Hepatocyte (in vitro differentiated cells): ENCODE data around the gene PGM2. TPM values are rescaled to one million over a fixed set of nuclear protein-coding genes. Genes with fewer than 3 reads are reported as not detected.
"Not testable (repeated sequence)": the region's sequence is repeated elsewhere in the genome, so short reads cannot be mapped to it uniquely, and the experiment has no call there.

Experiments
- DNase-seq: peaks from one replicate; pipeline ENCODE4 v3.0.0-alpha.2; 2016; ENCODE audit warnings: low spot score
- H2AFZ ChIP-seq: fragments of 200-600 bp; sonication (generic); 2 replicates; pipeline ENCODE4 v1.6.0; 2016; ENCODE audit warnings: antibody characterized with exemption, mild to moderate bottlenecking
- H3K27ac ChIP-seq: fragments of 200-600 bp; sonication (generic); 2 replicates; pipeline ENCODE4 v1.5.1; 2016; ENCODE audit warnings: mild to moderate bottlenecking
- H3K27me3 ChIP-seq: fragments of 200-600 bp; sonication (generic); 2 replicates; pipeline ENCODE4 v1.6.1; 2016
- H3K36me3 ChIP-seq: fragments of 200-600 bp; sonication (generic); replicated peaks from 2 replicates; pipeline ENCODE4 v1.5.1; 2016; ENCODE audit warnings: low read depth; ENCODE audit not compliant: insufficient read depth
- H3K4me1 ChIP-seq: fragments of 200-600 bp; sonication (generic); 2 replicates; pipeline ENCODE4 v1.5.1; 2016; ENCODE audit warnings: mild to moderate bottlenecking, moderate library complexity; ENCODE audit not compliant: insufficient read depth
- H3K4me2 ChIP-seq: fragments of 200-600 bp; sonication (generic); 2 replicates; pipeline ENCODE4 v1.6.0; 2016
- H3K4me3 ChIP-seq: fragments of 200-600 bp; sonication (generic); 2 replicates; pipeline ENCODE4 v1.5.1; 2016; ENCODE audit warnings: mild to moderate bottlenecking
- H3K79me2 ChIP-seq: fragments of 200-600 bp; sonication (generic); 2 replicates; pipeline ENCODE4 v1.6.0; 2017; ENCODE audit warnings: mild to moderate bottlenecking
- H3K9me2 ChIP-seq: fragments of 200-600 bp; sonication (generic); replicated peaks from 2 replicates; pipeline ENCODE4 v1.6.0; 2017; ENCODE audit warnings: mild to moderate bottlenecking; ENCODE audit not compliant: insufficient read depth
- H3K9me3 ChIP-seq: fragments of 200-600 bp; sonication (generic); 2 replicates; pipeline ENCODE4 v1.5.1; 2016; ENCODE audit warnings: low read depth, mild to moderate bottlenecking
- H4K20me1 ChIP-seq: fragments of 200-600 bp; sonication (generic); 2 replicates; pipeline ENCODE4 v1.6.0; 2016; ENCODE audit warnings: mild to moderate bottlenecking; ENCODE audit not compliant: insufficient read depth, poor library complexity, severe bottlenecking
- CTCF ChIP-seq: fragments of 200-600 bp; sonication (generic); IDR thresholded peaks from 2 replicates; pipeline ENCODE4 v1.5.1; 2016; ENCODE audit warnings: antibody characterized with exemption, mild to moderate bottlenecking; ENCODE audit not compliant: poor library complexity
- EZH2 ChIP-seq: fragments of 200-600 bp; sonication (generic); IDR thresholded peaks from 2 replicates; pipeline ENCODE4 v1.6.1; 2016; ENCODE audit warnings: antibody characterized with exemption, mild to moderate bottlenecking, borderline replicate concordance
- EZH2phosphoT487 ChIP-seq: fragments of 200-600 bp; sonication (generic); IDR thresholded peaks from one replicate; pipeline ENCODE4 v1.6.1; 2018; ENCODE audit warnings: antibody characterized with exemption, mild to moderate bottlenecking, low read depth, moderate library complexity; ENCODE audit not compliant: unreplicated experiment, severe bottlenecking
- WGBS: methylation state at CpG from one replicate; pipeline ENCODE4 v1.1.6; 2016; ENCODE audit warnings: low lambda C conversion rate; ENCODE audit errors: missing lambda C conversion rate; 5-methylcytosine and 5-hydroxymethylcytosine counted together
- polyA plus RNA-seq: library from polyadenylated mRNA; unstranded; fragments of >200 nt; fragmentation: Nextera tagmentation; extraction: Ambion mirVana; gene quantifications from 2 replicates; pipeline ENCODE4 v1.2.1, GENCODE V29; 2016
- total RNA-seq: library from RNA; depleted of rRNA; stranded (reverse); fragments of >200 nt; gene quantifications from 2 replicates; pipeline ENCODE4 v1.2.3, GENCODE V29; 2014

Gene PGM2
- total and polyA plus RNA-seq, 2 experiments from 2014 or later, result 11.2 to 28.2 TPM

GRCh38 chr4:37781131-37781455 lies 45.4 kb upstream of the PGM2 start:
- no peaks in the 10 kb centered on the region for H4K20me1 ChIP-seq
- no peaks in the 10 kb centered on the region for H3K9me3 ChIP-seq
- no peak overlapping the region for H2AFZ ChIP-seq
- no peaks in the 10 kb centered on the region for H3K79me2 ChIP-seq
- no peaks in the 10 kb centered on the region for H3K27me3 ChIP-seq
- WGBS, result 41% methylated on average over 2 of the region's 2 CpGs
- no peaks in the 10 kb centered on the region for H3K9me2 ChIP-seq
- H3K4me1 ChIP-seq, result no peaks in the 10 kb centered on the region
- TF ChIP-seq EZH2phosphoT487 (no peak), EZH2 (no peak), CTCF (no peak)
- H3K27ac ChIP-seq, result no peak overlapping the region
- DNase-seq, result no peak
- H3K4me3 ChIP-seq, result no peak overlapping the region
- no peaks in the 10 kb centered on the region for H3K36me3 ChIP-seq
- no peak overlapping the region for H3K4me2 ChIP-seq

GRCh38 chr4:37786267-37786666 lies 40.2 kb upstream of the PGM2 start:
- H3K79me2 ChIP-seq, H3K9me3 ChIP-seq, H3K36me3 ChIP-seq, H3K4me1 ChIP-seq, H3K4me3 ChIP-seq, DNase-seq, H3K9me2 ChIP-seq, H4K20me1 ChIP-seq, H3K27me3 ChIP-seq, H2AFZ ChIP-seq, H3K4me2 ChIP-seq, H3K27ac ChIP-seq: not testable (repeated sequence)
- 90% methylated on average over 2 of the region's 2 CpGs for WGBS

GRCh38 chr4:37787883-37788460 lies 38.5 kb upstream of the PGM2 start:
- not testable (repeated sequence) for H3K4me1 ChIP-seq, H3K79me2 ChIP-seq, H3K27me3 ChIP-seq, H3K4me3 ChIP-seq, H3K36me3 ChIP-seq, H3K9me3 ChIP-seq, H4K20me1 ChIP-seq, H3K9me2 ChIP-seq, DNase-seq, H2AFZ ChIP-seq, H3K27ac ChIP-seq, H3K4me2 ChIP-seq
- 77% methylated on average over 3 of the region's 3 CpGs for WGBS

GRCh38 chr4:37788819-37789218 lies 37.7 kb upstream of the PGM2 start:
- Histone ChIP-seq H4K20me1 (no peaks in the 10 kb centered on the region), H3K4me3 (no peak overlapping the region), H3K27me3 (no peaks in the 10 kb centered on the region), H3K4me1 (no peaks in the 10 kb centered on the region), H3K9me3 (no peaks in the 10 kb centered on the region), H3K27ac (no peak overlapping the region), H3K79me2 (no peaks in the 10 kb centered on the region), H2AFZ (no peak overlapping the region), H3K36me3 (no peaks in the 10 kb centered on the region), H3K4me2 (no peak overlapping the region), H3K9me2 (no peaks in the 10 kb centered on the region)
- 65% methylated on average over 4 of the region's 4 CpGs for WGBS
- DNase-seq, result no peak
- TF ChIP-seq EZH2, result no peak
- no peak for TF ChIP-seq CTCF
- TF ChIP-seq EZH2phosphoT487, result no peak
